Stomach (tissue), 9 donors: ENCODE data around the gene HMGB2. TPM values are rescaled to one million over a fixed set of nuclear protein-coding genes. Genes with fewer than 3 reads are reported as not detected.

Source experiments
- DNase-seq, 2 donors: peaks; one replicate each; pipeline versions ENCODE4 v3.0.0 to v3.0.0-alpha.2; 2013 to 2019
- H3K27ac ChIP-seq, 5 donors: fragments of 200-600 bp in 4 of 5; sonication (generic) in 4 of 5; one replicate each; pipeline ENCODE4 v1.5.1; 2013 to 2019; ENCODE audit warnings: mild to moderate bottlenecking in 1 of 5, moderate library complexity in 1 of 5
- H3K27me3 ChIP-seq, 3 donors: fragments of 200-600 bp; sonication (generic); one replicate each; pipeline ENCODE4 v1.5.1; 2017 to 2019; ENCODE audit warnings: mixed run types in 1 of 3
- H3K36me3 ChIP-seq, 4 donors: fragments of 200-600 bp; sonication (generic); 1 replicate in 3 of 4; 2 replicates in 1 of 4; pipeline ENCODE4 v1.5.1; 2016 to 2019
- H3K4me1 ChIP-seq, 4 donors: fragments of 200-600 bp; sonication (generic); one replicate each; pipeline ENCODE4 v1.5.1; 2016 to 2019
- H3K4me3 ChIP-seq, 4 donors: fragments of 200-600 bp; sonication (generic) in 3 of 4; one replicate each; pipeline ENCODE4 v1.5.1; 2016 to 2019; ENCODE audit warnings: mild to moderate bottlenecking in 1 of 4
- H3K9me3 ChIP-seq, 4 donors: fragments of 200-600 bp; sonication (generic); one replicate each; pipeline ENCODE4 v1.5.1; 2016 to 2019
- EP300 ChIP-seq: sonication (generic); formaldehyde crosslinking; IDR thresholded peaks from one replicate; pipeline ENCODE4 v1.6.1; 2017; ENCODE audit warnings: antibody characterized with exemption
- POLR2A ChIP-seq, 4 donors: fragments of 450-650 bp; IDR thresholded peaks; one replicate each; pipeline ENCODE4 v1.6.1; 2016; ENCODE audit warnings: antibody characterized with exemption in 4 of 4, control low read depth in 2 of 4, mild to moderate bottlenecking in 1 of 4, moderate library complexity in 1 of 4
- POLR2AphosphoS5 ChIP-seq, 3 donors: sonication (generic); formaldehyde crosslinking; IDR thresholded peaks; one replicate each; pipeline ENCODE4 v1.6.1; 2016; ENCODE audit warnings: antibody characterized with exemption in 3 of 3
- WGBS, 5 donors: extraction: QIAGEN DNeasy Blood & Tissue Kit in 3 of 5; methylation state at CpG; one replicate each; pipeline versions ENCODE4 v1.1.5 to v1.1.7; 2013 to 2018; 5-methylcytosine and 5-hydroxymethylcytosine counted together
- intact Hi-C: fragments of 100-400 bp; cut with DNase I; formaldehyde crosslinking; loops from one replicate; pipeline ENCODE4 v1.15.1; 2023; ENCODE audit warnings: low total_unique reads
- polyA plus RNA-seq, 3 donors: library from polyadenylated mRNA; stranded (reverse); fragments of 200-250 nt; gene quantifications; one replicate each; pipeline ENCODE4 v1.2.3, GENCODE V29; 2013
- total RNA-seq, 5 donors: library from RNA; depleted of rRNA; stranded (reverse); fragments of >200 nt; gene quantifications; one replicate each; pipeline versions ENCODE4 v1.1.0 to v1.2.3, GENCODE V29; 2014 to 2016
- TF ChIP-seq, protein P1 (sequence below), 7 experiments: fragments of 450-650 bp in 4 of 7; fragments of 200-600 bp in 3 of 7; sonication (generic) in 3 of 7; IDR thresholded peaks; one replicate each; pipeline ENCODE4 v1.5.1; 2016 to 2019; ENCODE audit warnings: antibody characterized with exemption in 7 of 7, control low read depth in 2 of 7, mild to moderate bottlenecking in 1 of 7
- donor health status: healthy with polysubstance abuse.
- donor health status: Bipolar disorder and iron deficiency.
- donor health status: healthy.

The HMGB2 gene
- total and polyA plus RNA-seq, 8 donors = 7.6 to 206 (median 55.2) TPM

DNA sequence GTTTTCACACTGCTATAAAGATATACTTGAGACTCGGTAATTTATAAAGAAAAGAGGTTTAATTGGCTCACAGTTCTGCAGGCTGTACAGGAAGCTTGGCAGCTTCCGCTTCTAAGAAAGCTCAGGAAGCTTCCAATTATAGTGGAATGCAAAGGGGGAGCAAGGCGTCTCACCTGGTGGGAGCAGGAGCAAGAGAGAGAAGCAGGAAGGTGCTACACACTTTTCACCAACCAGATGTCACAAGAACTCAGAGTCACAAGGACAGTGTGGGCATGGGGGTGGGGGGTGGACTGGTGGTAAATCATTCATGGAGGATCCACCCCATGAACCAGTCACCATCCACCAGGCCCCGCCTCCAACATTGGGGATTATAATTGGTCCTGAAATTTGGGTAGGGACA lies 22.8 kb downstream of the HMGB2 start:
- WGBS, 5 donors = 92 to 96% (median 94%) methylated on average over 4 of the region's 4 CpGs
- Histone ChIP-seq H3K4me3 (no peak overlapping the region), H3K9me3 (no peaks in the 10 kb centered on the region), H3K36me3 (peaks cover 12 to 68% (median 60%) of the 10 kb centered on the region in 4 donors), H3K4me1 (no peaks in the 10 kb centered on the region), H3K27ac (no peak overlapping the region), H3K27me3 (no peaks in the 10 kb centered on the region)
- TF ChIP-seq, protein P1, sequence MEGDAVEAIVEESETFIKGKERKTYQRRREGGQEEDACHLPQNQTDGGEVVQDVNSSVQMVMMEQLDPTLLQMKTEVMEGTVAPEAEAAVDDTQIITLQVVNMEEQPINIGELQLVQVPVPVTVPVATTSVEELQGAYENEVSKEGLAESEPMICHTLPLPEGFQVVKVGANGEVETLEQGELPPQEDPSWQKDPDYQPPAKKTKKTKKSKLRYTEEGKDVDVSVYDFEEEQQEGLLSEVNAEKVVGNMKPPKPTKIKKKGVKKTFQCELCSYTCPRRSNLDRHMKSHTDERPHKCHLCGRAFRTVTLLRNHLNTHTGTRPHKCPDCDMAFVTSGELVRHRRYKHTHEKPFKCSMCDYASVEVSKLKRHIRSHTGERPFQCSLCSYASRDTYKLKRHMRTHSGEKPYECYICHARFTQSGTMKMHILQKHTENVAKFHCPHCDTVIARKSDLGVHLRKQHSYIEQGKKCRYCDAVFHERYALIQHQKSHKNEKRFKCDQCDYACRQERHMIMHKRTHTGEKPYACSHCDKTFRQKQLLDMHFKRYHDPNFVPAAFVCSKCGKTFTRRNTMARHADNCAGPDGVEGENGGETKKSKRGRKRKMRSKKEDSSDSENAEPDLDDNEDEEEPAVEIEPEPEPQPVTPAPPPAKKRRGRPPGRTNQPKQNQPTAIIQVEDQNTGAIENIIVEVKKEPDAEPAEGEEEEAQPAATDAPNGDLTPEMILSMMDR (IDR thresholded peaks at IDR 0.05) = no peak
- TF ChIP-seq POLR2A (IDR thresholded peaks at IDR 0.05) (no peak), POLR2AphosphoS5 (IDR thresholded peaks at IDR 0.05) (no peak), EP300 (no peak)
- DNase-seq = no peak
- intact Hi-C loops = no loop called here

DNA sequence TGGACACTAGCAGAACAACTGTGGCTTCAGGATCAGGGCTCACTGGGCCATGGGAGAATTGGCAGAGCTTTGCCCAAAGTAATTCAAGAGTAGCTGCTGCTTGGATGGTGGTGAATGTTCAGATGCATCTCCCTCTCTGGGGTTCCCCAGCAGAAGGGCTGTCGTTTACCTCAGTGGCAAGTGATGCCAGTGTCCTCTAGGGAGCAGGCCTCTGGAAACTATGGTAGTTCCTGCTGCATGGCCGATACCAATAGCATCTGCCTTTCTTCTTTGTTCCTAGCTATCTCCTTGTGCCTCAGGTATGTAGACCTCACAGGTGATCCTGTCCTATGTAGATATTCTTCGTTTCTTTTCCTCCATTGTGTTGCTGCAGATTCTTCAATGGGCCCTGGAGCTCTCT lies 26.4 kb downstream of the HMGB2 start:
- no peak for DNase-seq
- H3K9me3 ChIP-seq = no peaks in the 10 kb centered on the region
- no peak overlapping the region for H3K27ac ChIP-seq
- TF ChIP-seq POLR2A (IDR thresholded peaks at IDR 0.05) = no peak
- no peak for TF ChIP-seq EP300
- TF ChIP-seq, protein P1 (IDR thresholded peaks at IDR 0.05) = no peak
- no peak for TF ChIP-seq POLR2AphosphoS5 (IDR thresholded peaks at IDR 0.05)
- peaks cover 0 to 4% (median 0%) of the 10 kb centered on the region in 4 donors for H3K4me1 ChIP-seq
- 89 to 100% (median 95%) methylated on average over 3 of the region's 3 CpGs for WGBS, 5 donors
- intact Hi-C loops = loop anchor here (10.0 kb wide), 1 partner anchor 283 kb away; no protein-coding TSS in a partner anchor
- no peaks in the 10 kb centered on the region for H3K27me3 ChIP-seq
- H3K4me3 ChIP-seq = no peak overlapping the region
- peaks cover 12 to 58% (median 44%) of the 10 kb centered on the region in 4 donors for H3K36me3 ChIP-seq

DNA sequence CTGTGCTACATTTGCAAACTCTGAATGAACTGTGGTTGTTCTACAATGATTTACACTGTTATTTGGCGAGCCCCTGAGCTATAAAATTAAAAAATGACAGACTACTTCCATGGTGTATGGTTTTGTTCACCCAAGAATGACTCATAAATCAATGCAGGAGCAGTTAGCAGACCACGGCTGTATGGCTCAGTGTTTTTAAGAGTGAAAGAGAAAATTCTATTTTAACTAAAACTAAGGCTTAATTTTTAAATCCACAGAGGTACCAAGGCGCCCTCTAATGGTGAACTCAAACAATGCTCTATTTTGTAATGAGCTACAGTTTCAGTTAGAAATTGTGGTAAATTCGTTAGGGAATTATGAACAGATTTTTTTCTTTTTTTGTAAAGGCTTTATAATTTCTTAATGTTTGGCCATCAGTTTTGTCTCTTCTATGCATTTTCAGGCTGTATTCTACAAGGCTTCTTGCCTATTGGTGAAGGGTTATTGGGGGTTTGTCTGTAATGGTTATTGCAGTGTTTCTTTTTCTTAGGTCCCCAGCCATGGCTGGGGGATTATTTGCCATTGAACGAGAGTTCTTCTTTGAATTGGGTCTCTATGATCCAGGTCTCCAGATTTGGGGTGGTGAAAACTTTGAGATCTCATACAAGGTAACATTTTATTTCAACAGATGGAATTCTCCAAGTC lies 32.5 kb downstream of the HMGB2 start:
- Histone ChIP-seq H3K36me3 (peaks cover 0 to 31% (median 21%) of the 10 kb centered on the region in 4 donors), H3K27me3 (no peaks in the 10 kb centered on the region), H3K4me3 (no peak overlapping the region), H3K27ac (no peak overlapping the region), H3K4me1 (peaks cover 0 to 17% (median 4%) of the 10 kb centered on the region in 4 donors), H3K9me3 (no peaks in the 10 kb centered on the region)
- DNase-seq = peak in 1 of 2 donors; percentile 60
- WGBS, 5 donors = 28 to 41% (median 34%) methylated on average over 5 of the region's 5 CpGs
- intact Hi-C loops = loop anchor here (10.0 kb wide), 1 partner anchor 277 kb away; no protein-coding TSS in a partner anchor
- TF ChIP-seq POLR2AphosphoS5 (IDR thresholded peaks at IDR 0.05) = no peak
- TF ChIP-seq, protein P1 (IDR thresholded peaks at IDR 0.05) = peak in 5 of 7 experiments; percentile 54 to 81 (median 60)

DNA sequence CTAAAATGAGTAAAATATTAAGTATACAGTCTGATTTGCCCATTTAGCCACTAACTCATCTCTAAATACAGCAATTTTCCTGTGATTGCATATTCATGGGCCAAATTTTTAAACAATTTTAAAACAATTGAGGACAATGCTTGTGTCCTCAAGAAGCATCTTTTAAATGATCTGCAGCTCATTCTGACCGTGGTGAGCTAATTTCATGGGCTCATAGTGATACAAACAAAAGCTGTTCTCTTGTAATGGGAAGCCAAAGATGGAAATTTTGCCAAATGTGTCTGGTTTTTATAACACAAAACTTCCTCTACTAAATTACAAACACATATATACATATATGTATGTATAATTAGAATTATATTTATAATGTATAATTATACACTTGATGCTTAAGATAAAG lies 39.7 kb downstream of the HMGB2 start:
- DNase-seq = no peak
- no peak overlapping the region for H3K27ac ChIP-seq
- intact Hi-C loops = no loop called here
- 74 to 89% (median 82%) methylated on average over 1 of the region's 1 CpG for WGBS, 5 donors
- H3K36me3 ChIP-seq = peaks cover 0 to 33% (median 12%) of the 10 kb centered on the region in 4 donors
- H3K27me3 ChIP-seq = no peaks in the 10 kb centered on the region
- H3K4me1 ChIP-seq = peaks cover 0 to 5% (median 2%) of the 10 kb centered on the region in 4 donors
- no peaks in the 10 kb centered on the region for H3K9me3 ChIP-seq
- no peak for TF ChIP-seq EP300
- no peak for TF ChIP-seq POLR2A (IDR thresholded peaks at IDR 0.05)
- TF ChIP-seq, protein P1 (IDR thresholded peaks at IDR 0.05) = no peak
- TF ChIP-seq POLR2AphosphoS5 (IDR thresholded peaks at IDR 0.05) = no peak
- no peak overlapping the region for H3K4me3 ChIP-seq
